Breast epithelium (tissue), 3 donors: ENCODE results near the gene GGTA1.

Experiments used
- CTCF ChIP-seq, 3 donors: fragments of 450-650 bp; IDR thresholded peaks; one replicate each; pipeline ENCODE4 v1.5.1; 2016 to 2017; ENCODE audit warnings: antibody characterized with exemption in 3 of 3, mild to moderate bottlenecking in 3 of 3, moderate library complexity in 3 of 3
- POLR2A ChIP-seq: fragments of 450-650 bp; IDR thresholded peaks from one replicate; pipeline ENCODE4 v1.6.1; 2016; ENCODE audit warnings: antibody characterized with exemption, mild to moderate bottlenecking, moderate library complexity
- POLR2AphosphoS5 ChIP-seq, 3 donors: sonication (generic); formaldehyde crosslinking; IDR thresholded peaks; one replicate each; pipeline ENCODE4 v1.6.1; 2017; ENCODE audit warnings: antibody characterized with exemption in 3 of 3

- TF ChIP-seq CTCF (IDR thresholded peaks at IDR 0.05): no peak
- no peak for TF ChIP-seq POLR2A
- no peak for TF ChIP-seq POLR2AphosphoS5 (IDR thresholded peaks at IDR 0.05)
These were observed 60.6 kb downstream of the GGTA1 start for GRCh38 chr9:121439016-121439415.
